ENCODE results near the gene CAMTA2.
"Not testable (repeated sequence)": the region's sequence is repeated elsewhere in the genome, so short reads cannot be mapped to it uniquely, and the experiment has no call there.

The CAMTA2 gene

GRCh38 chr17:4986951-4987766 is at the start of gene CAMTA2:
CAMTA2 (minus strand) TSS chr17:4987675; CDS start chr17:4986222, 1,453 bp downstream.
- DNase-seq = peak; percentile 89

GRCh38 chr17:5035315-5035714 is 47.8 kb upstream of the CAMTA2 start, which contains the start of gene SLC52A1:
SLC52A1 (minus strand) TSS chr17:5035426; CDS start chr17:5034606, 820 bp downstream.
- DNase-seq = no peak

GRCh38 chr17:5034651-5035050 is 47.2 kb upstream of the CAMTA2 start:
- no peak for DNase-seq

GRCh38 chr17:5034063-5034462 is 46.6 kb upstream of the CAMTA2 start:
- no peak for DNase-seq

GRCh38 chr17:5033352-5034015 is 46.0 kb upstream of the CAMTA2 start:
- no peak for DNase-seq

GRCh38 chr17:5032865-5033264 is 45.4 kb upstream of the CAMTA2 start:
- DNase-seq = no peak

- peak; percentile 90 for DNase-seq
Observed at GRCh38 chr17:5031365-5032082, 44.0 kb upstream of the CAMTA2 start.

- not testable (repeated sequence) for DNase-seq
Observed at GRCh38 chr17:5030168-5030567, 42.7 kb upstream of the CAMTA2 start.

GRCh38 chr17:5027916-5028315 is 40.4 kb upstream of the CAMTA2 start:
- no peak for DNase-seq

GRCh38 chr17:5027299-5027698 is 39.8 kb upstream of the CAMTA2 start:
- DNase-seq = no peak

GRCh38 chr17:5024604-5025003 is 37.1 kb upstream of the CAMTA2 start:
- no peak for DNase-seq

- DNase-seq = no peak
Observed at GRCh38 chr17:5023588-5024147, 36.2 kb upstream of the CAMTA2 start.

- DNase-seq = no peak
Observed at GRCh38 chr17:5022171-5022711, 34.8 kb upstream of the CAMTA2 start.

GRCh38 chr17:5020502-5021023 is 33.1 kb upstream of the CAMTA2 start:
- no peak for DNase-seq

- no peak for DNase-seq
Observed at GRCh38 chr17:5019475-5019956, 32.0 kb upstream of the CAMTA2 start.

GRCh38 chr17:5014357-5014756 is 26.9 kb upstream of the CAMTA2 start:
- no peak for DNase-seq

- DNase-seq = no peak
Observed at GRCh38 chr17:5011928-5012327, 24.5 kb upstream of the CAMTA2 start.

- no peak for DNase-seq
Observed at GRCh38 chr17:5003214-5003867, 15.9 kb upstream of the CAMTA2 start.

- no peak for DNase-seq
Observed at GRCh38 chr17:5002121-5002788, 14.8 kb upstream of the CAMTA2 start.

GRCh38 chr17:5000237-5000639 is 12.8 kb upstream of the CAMTA2 start:
- no peak for DNase-seq

GRCh38 chr17:4999430-5000093 is 12.1 kb upstream of the CAMTA2 start:
- DNase-seq = no peak

Measured in stimulated activated naive CD4-positive, alpha-beta T cell treated with Interleukin-2 at 50 U/mL for 16 hours (primary cell).